DMS114 treated with DMSO at 0.1 percent for 48 hours (cell line): ENCODE measurements around the gene CERKL.
"Not testable (repeated sequence)": the region's sequence is repeated elsewhere in the genome, so short reads cannot be mapped to it uniquely, and the experiment has no call there.

ENCODE experiments used
- DNase-seq: peaks from one replicate; lab custom pipeline; 2025; ENCODE audit not compliant: unreplicated experiment; lab: John Stamatoyannopoulos, UW

The CERKL gene

GRCh38 chr2:181656450-181657291 lies at the start of gene CERKL:
Gene CERKL, minus strand, starts transcription at chr2:181657105. Its CDS starts 99 bp downstream, at chr2:181657006.
- DNase-seq: no peak

- not testable (repeated sequence) for DNase-seq
These were observed 45.6 kb upstream of the CERKL start for GRCh38 chr2:181702519-181702918.

- DNase-seq: no peak
These were observed 41.3 kb upstream of the CERKL start for GRCh38 chr2:181698223-181698622.

GRCh38 chr2:181697571-181697970 lies 40.7 kb upstream of the CERKL start:
- DNase-seq: no peak

GRCh38 chr2:181697126-181697525 lies 40.2 kb upstream of the CERKL start:
- DNase-seq: no peak

- DNase-seq: no peak
These were observed 37.4 kb upstream of the CERKL start for GRCh38 chr2:181694271-181694670.

GRCh38 chr2:181690860-181691259 lies 34.0 kb upstream of the CERKL start:
- DNase-seq: no peak

GRCh38 chr2:181686576-181687185 lies 29.8 kb upstream of the CERKL start:
- no peak for DNase-seq

GRCh38 chr2:181685150-181685688 lies 28.3 kb upstream of the CERKL start:
- no peak for DNase-seq

GRCh38 chr2:181684454-181685149 lies 27.7 kb upstream of the CERKL start:
- no peak for DNase-seq

GRCh38 chr2:181683518-181684453 lies 26.9 kb upstream of the CERKL start:
- no peak for DNase-seq

GRCh38 chr2:181682795-181683517 lies 26.1 kb upstream of the CERKL start:
- no peak for DNase-seq

- no peak for DNase-seq
These were observed 25.3 kb upstream of the CERKL start for GRCh38 chr2:181682026-181682789.

- no peak for DNase-seq
These were observed 24.3 kb upstream of the CERKL start for GRCh38 chr2:181680937-181681811.

GRCh38 chr2:181680055-181680936 lies 23.4 kb upstream of the CERKL start, which contains the start of gene NEUROD1:
Gene NEUROD1, minus strand, starts transcription at chr2:181680517. Its CDS starts 1,657 bp downstream, at chr2:181678860.
- DNase-seq: no peak

- no peak for DNase-seq
These were observed 22.7 kb upstream of the CERKL start for GRCh38 chr2:181679544-181679979.
